ENCODE measurements around the gene STAG1.
"Not testable (repeated sequence)": the region's sequence is repeated elsewhere in the genome, so short reads cannot be mapped to it uniquely, and the experiment has no call there.

Gene STAG1

DNA sequence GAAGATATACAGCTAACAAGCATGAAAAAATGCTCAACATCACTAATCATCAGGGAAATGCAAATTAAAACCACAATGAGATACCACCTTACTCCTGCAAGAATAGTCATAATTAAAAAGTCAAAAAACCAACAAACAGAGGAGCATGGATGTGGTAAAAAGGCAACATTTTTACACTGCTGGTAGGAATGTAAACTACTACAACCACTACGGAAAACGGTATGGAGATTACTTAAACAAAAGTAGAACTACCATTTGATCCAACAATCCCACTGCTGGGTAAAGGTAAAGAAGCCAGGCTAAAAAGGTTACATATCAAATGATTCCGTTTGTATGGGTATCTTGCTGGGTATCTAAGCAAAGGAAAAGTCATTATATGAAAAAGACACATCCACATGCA lies 53.8 kb downstream of the STAG1 start:
- DNase-seq: no peak

DNA sequence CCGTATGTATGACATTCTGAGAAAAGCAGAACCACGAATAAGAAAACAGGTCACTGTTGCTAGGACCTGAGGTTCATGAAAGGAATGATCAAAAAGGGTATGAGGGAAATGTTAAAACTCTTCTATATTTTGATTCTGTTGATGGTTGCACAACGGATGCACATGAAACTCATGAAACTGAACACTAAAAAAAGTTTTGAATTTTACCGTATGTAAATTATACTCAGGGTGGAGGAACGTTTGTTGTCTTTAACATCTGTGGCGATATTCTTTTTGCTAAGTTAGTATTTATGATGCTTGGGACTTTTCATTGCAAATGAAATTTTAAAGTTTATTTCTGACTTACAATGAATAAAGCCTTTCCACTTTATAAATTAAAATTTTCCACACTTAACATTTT lies 55.4 kb downstream of the STAG1 start:
- no peak for DNase-seq

GRCh38 chr3:136694321-136694720 lies 57.9 kb downstream of the STAG1 start:
- DNase-seq: no peak

DNA sequence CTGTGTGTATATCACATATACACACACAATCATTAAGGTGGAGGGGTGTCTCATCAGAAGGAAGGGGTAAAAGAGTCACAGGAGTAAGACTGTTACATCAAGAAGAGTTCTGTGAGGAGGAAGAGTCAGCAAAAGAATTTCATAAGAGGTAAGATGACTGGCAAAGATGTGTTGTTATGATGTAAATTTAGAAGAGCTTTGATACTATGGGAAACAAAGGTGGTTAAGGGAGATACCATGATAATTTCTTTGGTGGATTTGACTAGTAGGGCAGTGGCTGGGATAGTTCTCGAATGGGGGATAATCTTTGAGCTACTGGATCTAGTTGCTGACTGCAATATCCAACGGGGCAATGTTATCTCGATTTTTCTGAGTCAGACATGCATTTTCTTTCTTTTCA lies 61.6 kb downstream of the STAG1 start:
- no peak for DNase-seq

DNA sequence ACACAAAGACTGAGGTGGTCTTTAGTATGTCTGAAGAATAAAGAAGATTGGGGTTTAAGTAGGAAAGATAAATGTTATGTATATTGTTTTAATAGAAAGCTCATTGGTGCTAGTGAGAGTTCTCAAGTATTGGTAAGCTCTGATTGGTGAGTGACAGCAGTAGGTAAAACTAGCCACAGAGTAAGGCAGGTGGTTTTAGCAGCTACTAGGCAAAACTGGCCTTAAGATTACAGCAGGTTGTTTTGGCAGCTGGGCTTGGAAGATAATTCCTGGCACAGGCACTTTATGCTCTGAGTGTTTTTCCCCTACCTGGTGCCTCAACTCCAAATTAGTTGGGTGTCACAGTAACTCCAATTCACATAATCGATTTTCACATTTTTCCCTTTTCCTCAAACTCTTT lies 66.3 kb downstream of the STAG1 start:
- DNase-seq: peak; percentile 7

DNA sequence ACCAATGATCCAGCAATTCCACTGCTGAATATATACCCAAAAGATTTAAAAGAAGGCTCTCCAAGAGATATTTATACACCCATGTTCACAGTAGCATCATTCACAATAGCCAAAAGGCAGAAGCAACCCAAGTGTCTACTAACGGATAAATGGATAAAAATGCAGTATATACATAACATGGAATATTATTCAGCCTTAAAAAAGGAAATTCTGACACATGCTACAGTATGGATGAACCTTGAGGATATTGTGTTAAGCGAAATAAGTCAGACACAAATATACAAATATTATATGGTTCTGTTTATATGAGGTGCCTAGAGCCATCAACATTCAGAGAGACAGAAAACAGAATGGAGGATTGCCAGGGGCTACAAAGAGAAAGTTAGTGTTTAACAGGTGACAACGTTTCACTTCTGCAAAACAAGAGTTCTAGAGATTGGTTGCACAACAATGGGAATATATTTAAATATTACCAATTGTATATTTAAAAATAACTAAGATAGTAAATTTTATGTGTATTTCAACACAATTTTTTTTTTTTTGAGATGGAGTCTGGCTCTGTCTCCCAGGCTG lies 69.4 kb downstream of the STAG1 start:
- no peak for DNase-seq

GRCh38 chr3:136678981-136679380 lies 73.2 kb downstream of the STAG1 start:
- no peak for DNase-seq

GRCh38 chr3:136676009-136676408 lies 76.2 kb downstream of the STAG1 start:
- DNase-seq: no peak

GRCh38 chr3:136675150-136675858 lies 76.9 kb downstream of the STAG1 start:
- DNase-seq: no peak

DNA sequence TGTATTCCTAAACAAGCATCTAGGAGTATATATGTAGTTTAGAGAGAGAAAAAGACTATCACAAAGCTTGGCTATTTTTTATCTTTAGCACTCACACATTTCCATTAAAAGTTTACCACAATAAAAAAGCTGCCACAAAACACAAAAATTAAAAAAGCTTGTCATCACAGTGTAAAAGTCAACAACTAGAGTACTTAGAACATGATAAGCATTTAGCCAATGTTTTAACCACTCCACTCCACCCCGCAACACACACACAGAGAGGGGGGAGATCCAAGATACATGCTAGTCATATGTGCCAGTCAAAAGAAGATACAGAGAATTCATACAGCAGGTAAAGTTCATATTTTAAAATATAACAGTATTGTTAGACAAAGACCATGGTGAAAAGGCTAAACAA lies 79.7 kb downstream of the STAG1 start:
- no peak for DNase-seq

- DNase-seq: no peak
Measured at GRCh38 chr3:136671921-136672320, 80.3 kb downstream of the STAG1 start.

GRCh38 chr3:136670166-136670565 lies 82.0 kb downstream of the STAG1 start:
- DNase-seq: no peak

DNA sequence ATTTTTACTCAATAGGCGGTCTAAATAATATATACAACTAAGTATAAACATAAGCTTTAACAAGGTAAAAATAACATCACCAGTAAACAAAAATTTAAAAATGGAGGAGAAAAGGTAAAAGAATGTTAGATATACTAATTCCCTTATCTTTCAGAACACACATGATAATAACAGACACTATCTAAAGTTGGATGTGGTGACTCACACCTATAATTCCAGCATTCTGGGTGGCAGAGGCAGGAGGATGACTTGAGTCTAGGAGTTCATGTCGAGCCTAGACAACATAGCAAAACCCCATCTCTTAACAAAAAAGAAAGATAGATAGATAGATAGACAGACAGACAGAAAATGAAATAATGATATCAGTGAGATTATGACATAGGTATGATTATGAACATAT lies 85.1 kb downstream of the STAG1 start:
- DNase-seq: no peak

GRCh38 chr3:136666301-136666700 lies 85.9 kb downstream of the STAG1 start:
- DNase-seq: not testable (repeated sequence)

GRCh38 chr3:136664771-136665170 lies 87.4 kb downstream of the STAG1 start:
- no peak for DNase-seq

GRCh38 chr3:136661282-136661681 lies 90.9 kb downstream of the STAG1 start:
- DNase-seq: no peak

DNA sequence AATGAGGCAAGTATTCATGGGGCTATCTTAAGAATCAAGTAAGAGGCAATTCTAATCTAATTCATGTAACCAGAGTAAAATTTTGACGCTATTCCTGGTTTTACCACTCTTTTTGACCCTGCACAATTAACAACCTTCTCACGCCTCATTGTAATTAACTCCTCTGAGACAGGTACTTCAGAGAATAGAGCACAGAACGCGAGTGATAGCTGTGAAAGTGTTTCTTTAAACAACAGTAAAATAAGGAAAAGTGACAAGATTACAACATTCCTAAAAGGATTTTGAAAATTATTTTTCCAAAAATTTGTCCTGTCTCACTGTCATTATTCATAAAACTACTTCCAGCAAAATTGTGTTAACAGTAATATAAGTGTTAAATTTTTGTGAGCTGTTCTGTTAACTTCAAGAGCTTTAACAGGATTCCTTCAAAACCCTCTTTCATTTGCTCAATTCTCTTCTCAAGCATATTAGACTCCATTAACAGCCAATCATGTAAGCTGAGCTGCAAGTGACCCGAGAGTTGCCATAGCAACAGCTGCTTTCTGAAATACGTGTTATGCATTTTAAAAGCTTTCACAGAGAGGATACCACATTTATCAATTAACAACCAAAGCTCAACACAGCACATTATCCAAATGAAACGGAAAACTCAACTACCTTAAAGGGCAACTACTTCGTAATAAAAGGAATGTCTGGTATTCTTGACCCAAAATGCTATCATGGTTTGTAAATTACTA lies 93.1 kb downstream of the STAG1 start:
- DNase-seq: peak; percentile 18

DNA sequence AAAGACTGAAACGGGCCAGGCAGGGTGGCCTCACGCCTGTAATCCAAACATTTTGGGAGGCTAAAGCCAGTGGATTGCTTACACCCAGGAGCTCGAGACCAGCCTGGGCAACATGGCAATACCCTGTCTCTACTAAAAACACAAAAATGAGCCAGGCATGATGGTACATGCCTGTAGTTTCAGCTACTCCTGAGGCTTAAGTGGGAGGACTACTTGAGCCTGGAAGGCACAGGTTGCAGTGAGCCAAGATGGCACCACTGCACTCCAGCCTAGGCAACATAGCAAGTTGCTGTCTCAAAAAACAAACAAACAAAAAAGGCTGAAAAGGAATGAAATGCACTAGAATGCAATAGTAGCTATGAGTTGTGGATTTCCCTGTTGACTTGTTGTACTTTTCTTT lies 94.7 kb downstream of the STAG1 start:
- DNase-seq: no peak

- no peak for DNase-seq
Measured at GRCh38 chr3:136653628-136654027, 98.5 kb downstream of the STAG1 start.

DNA sequence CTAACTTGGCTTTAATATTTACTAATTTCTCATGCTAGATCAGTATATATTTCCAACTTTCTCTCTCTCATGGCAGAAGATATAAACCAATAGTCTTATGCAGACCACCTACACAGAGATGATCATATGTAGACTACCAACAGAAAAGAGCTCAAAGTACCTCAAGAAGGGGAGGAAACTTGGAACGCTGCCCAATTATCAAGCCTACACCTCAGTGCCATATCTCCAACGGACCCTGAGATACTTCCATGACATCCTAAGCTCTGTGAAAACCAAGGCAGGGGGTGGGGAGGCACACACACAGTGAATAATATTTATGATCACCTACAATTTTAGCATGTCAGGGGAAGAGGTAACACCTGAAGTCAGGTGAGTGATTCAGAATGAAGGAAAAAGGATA lies 100.6 kb downstream of the STAG1 start:
- no peak for DNase-seq

- DNase-seq: no peak
Measured at GRCh38 chr3:136650461-136650860, 101.7 kb downstream of the STAG1 start.

DNA sequence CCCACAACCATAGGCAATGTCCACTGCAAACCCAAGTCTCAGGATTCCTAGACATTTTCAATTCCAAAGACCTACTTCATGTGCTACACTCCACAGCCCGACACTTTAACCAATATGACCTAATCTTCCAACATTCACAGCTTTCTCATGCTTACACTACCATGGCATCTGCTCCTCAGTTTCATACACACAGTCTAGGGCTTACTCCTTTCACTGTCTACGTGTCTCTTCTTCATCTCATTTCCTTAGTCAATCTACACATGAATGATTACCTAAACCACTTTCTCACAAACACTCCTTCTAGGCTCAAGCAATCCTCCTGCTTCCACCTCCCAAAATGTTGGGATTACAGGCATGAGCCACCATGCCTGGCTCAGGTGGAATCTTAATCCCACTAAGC lies 106.3 kb downstream of the STAG1 start:
- DNase-seq: no peak

DNA sequence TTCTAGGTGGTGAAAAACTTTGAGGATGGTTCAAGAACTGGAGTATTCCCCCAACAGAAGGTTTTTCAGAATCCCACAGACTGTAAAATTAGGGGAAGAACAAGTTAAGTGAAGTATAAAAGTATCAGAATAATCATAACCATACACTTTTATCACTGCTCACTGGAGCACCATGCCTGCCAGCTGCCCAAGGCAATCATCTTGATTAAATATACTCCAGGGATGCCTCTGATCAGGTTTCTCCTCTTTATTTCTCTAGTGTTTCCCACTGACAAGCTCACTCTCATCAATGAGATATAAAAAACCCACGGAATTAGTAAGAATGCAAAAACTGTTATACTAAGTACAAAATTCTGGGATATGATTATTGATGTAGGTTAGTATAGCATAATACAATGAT lies 108.0 kb downstream of the STAG1 start:
- no peak for DNase-seq

DNA sequence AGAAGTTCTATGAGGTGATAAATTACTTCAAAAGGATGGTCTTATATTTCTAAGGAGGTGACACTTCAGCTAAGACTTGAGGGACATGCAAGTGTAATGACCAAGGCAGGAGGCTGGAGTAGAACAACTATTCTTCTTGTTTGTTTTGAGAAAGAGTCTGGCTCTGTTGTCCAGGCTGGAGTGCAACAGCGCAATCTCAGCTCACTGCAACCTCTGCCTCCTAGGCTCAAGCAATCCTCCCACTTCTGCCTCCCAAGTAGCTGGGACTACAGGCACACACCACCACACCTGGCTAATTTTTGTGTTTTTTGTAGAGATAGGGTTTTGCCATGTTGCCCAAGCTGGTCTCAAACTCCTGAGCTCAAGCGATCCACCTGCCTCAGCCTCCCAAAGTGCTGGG lies 108.8 kb downstream of the STAG1 start:
- not testable (repeated sequence) for DNase-seq
